HL-60/S4 treated with phorbol 12-myristate 13-acetate at 8.2 ng/mL for 4 days and 3 days (cell line): ENCODE results near the gene SUGCT.
"Not testable (repeated sequence)": the region's sequence is repeated elsewhere in the genome, so short reads cannot be mapped to it uniquely, and the experiment has no call there.

Experiments
- in situ Hi-C: fragments of 300-500 bp; cut with MboI; formaldehyde crosslinking; loops from 2 replicates; pipeline ENCODE4 v1.15.0; 2022; ENCODE audit warnings: low sequenced_read_pairs

SUGCT gene

DNA sequence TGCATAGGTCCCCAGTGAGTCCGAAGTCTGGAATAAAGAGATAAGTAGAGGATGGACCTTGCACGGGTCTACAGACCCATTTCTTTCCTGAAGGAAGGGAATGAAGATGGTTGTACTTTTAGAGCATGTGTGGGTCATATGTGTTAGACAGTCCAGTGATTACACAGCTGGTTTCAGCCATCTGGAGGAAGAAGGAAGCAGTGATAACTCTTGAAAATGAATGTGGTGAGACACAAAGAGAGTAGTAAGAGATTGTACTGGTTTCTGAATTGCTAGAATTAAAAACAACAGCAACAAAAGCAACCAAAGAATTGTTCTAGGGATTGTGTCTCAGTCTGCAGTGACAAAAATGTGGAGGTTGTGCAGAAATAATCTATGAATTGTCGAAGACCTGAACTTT lies 258.9 kb downstream of the SUGCT start:
- in situ Hi-C loops: no loop called here

DNA sequence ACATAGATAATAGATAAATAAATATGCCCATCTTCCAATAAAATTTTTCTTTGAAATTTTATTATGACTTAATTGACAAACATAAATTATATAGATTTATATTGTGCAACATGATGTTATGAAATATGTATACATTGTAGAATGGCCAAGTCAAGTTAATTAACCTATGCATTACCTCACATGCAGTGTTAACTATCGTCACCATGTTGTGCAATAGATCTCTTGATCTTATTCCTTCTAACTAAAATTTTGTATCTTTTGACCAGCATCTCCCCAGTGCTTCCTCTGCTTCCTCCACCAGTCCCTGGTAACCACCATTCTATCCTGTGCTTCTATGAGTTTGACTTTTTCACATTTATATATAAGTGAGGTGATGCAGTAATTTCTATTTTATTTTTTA lies 259.6 kb downstream of the SUGCT start:
- in situ Hi-C loops: no loop called here

DNA sequence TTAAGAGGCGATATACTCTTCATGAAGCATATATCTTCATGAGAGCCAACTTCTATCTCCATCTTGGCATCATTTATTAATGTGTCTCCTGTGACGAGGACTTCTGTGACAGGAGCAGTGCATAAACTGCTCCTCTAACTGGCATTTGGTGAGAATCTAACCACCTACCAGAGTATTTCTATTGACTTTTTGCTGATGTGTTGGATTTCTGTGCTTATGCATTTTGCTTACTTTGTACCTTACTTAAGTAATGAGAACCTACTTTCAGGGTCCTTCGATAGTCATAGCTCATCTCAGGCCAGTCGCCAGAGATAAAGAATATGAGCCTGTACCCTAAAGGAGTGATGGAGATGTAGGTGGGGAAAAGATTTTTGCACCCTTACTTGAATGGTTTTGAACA lies 265.7 kb downstream of the SUGCT start:
- in situ Hi-C loops: no loop called here

DNA sequence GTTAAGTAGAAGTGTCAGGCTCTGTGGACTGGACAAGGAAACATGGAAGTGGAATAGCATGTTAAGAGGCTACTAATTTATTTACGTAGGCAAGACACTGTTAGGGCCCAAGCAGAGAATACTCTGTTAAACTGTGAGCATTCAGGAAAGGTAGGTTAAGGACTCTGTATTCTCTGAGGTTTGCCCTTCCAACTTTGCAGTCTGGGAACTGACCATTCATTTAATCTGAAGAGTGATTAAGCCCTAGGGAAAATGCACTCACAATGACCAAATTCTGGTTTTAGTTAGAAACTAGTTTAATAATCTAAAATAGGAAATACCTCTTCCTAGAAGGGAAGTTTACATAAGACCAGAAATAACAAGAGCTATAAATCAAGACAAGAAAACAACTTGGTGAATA lies 266.6 kb downstream of the SUGCT start:
- in situ Hi-C loops: no loop called here

DNA sequence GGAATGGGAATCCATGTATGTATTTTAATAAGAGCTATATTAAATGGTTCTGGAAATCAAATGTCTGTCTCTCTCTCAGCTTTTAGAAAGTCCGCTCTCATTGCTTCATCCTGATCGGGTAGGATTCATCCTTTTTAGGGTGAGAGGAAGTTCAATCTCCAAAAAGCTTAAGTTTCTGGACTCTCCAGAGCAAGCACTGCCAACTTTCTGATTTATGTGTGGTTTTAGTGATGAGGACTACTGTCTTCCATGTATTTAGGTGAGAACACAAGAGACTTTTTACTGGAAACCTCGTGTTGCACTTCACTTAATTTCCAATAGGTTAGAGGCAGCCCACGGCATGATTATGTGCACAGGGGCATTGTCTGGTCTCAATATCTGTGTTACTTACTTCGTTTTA lies 267.9 kb downstream of the SUGCT start:
- in situ Hi-C loops: no loop called here

DNA sequence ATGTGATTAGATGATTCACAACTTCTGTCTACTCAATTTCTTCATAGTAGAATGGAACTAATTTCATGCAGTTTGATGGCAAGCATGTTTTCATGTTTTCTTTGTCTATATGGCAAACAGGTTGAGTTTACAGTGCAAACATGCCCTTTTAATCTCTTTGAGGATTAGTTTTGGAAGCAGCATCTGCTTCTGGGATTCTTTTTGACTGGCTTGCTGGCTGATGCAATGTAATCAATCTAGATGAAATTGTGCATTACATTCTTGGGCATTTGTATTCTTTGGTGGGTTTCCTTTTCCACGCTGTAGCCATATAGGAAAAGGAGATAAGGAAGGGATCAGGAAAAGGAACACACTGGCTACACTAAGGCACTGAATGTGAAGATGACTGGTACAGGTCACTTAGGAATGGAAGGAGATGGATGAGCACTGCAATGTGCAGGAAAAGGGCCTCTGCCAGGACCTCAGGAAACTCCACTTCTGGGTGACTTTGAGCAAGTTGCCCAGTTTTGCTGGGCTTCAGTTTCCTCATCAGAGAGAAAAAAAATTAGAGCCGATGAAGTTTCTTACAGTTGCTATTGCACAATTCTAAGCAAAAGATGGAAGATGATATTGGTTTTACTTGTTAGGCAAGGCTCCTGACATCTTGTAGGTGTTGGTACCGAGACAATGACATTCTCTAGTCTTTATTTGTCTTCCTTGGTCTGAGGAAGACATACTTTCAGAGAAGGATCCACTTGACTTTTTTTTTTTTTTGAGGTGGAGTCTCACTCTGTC lies 269.1 kb downstream of the SUGCT start:
- in situ Hi-C loops: no loop called here

DNA sequence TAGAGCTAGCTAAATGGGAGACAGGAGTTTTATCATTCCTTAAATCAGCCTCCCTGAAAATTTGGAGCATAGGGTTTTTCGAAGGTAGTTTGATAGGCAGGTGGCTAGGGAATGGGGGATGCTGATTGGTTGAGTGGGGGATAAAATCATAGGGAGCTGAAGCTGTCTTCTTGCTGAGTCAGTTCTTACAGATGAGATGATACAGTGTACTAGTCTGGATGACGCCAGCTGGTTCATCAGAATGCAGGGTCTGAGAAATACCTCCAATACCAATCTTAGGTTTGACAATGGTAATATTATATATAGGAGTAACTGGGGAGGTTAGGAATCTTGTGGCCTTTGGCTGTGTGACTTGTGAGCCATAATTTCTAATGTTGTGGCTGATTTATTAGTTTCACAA lies 271.2 kb downstream of the SUGCT start:
- in situ Hi-C loops: no loop called here

DNA sequence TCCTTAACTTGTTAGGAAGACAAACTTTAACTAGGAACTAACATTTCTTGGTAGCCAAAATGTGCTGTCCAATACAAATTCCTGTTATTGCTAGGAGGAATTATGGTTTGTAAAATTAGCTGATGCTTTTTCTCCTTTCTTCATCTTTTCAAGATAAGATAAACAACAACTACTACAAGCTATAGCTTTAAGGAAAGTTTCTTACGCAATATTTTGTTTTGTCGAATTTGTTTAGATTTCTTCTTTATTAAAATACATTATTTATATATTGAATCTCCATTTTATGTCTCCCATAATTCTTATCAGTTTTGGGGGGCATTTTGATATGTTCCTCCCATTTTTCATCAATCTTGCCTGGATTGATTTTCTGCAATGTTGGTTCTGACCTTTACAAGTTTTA lies 277.5 kb downstream of the SUGCT start:
- in situ Hi-C loops: no loop called here

DNA sequence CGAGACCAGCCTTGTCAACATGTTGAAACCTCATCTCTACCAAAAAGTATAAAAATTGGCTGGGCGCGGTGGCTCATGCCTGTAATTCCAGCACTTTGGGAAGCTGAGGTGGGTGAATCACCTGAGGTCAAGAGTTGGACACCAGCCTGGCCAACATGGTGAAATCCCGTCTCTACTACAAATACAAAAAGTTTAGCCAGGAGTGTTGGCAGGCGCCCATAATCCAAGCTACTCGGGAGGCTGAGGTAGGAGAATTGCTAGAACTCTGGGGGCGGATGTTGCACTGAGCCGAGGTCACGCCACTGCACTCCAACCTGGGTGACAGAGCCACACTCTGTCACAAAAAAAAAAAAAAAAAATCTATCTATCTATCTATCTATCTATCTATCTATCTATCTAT lies 279.9 kb downstream of the SUGCT start:
- in situ Hi-C loops: not testable (repeated sequence)

DNA sequence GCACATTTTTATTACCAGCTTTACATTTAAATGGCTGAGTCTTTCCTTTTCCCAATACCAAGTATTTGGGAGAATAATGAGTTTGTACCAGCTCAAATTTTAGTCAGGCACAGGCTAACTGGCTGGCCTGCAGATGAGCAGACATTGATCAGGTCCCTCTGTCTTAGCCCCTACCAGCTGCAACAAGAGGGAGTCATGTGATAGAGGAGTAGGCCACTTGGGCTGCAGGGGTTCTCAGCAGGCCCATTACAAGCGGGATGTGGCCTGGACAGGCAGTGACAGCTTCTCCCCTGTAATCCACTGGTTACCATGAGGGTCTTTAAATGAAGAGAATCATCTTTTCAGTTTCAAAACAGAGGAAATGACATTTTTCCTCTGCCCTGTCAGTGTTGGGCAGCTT lies 283.6 kb downstream of the SUGCT start:
- in situ Hi-C loops: no loop called here

DNA sequence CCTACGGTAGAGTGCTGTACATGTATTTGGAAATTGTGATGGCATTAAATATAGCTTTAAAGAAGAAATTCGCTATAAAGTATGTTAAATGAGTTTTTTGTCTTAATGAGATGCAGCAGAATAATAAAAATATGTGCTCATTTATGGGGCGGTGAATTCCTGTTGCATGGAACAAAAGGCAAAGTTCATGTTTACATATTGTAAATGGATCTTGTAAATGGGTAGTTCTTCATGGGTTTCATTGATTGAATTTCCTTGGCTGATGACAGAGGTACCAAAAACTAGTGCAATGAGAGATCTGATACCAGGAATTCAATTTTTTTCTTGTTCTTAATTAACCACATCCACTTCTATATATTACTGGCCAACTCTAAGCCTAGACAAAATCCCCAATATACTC lies 284.2 kb downstream of the SUGCT start:
- in situ Hi-C loops: no loop called here

DNA sequence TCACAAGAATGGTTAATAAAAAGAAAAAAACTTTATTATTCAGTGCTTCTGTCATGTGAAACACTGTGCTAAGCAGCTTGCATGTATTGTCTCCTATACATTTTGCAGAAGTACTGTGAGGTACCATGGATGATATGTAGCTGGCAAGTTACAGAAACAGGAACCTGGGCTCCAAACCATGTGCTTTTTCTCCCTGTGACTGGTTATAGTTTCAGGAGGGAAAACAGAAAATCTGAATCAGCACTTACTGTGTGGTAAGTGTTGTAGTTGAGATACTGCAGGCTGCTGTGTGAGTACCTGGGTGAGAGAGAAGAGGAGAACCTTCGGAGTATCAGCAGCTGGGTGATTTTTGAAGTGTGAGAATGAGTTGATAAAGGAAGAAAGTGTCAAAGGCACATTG lies 285.0 kb downstream of the SUGCT start:
- in situ Hi-C loops: no loop called here

DNA sequence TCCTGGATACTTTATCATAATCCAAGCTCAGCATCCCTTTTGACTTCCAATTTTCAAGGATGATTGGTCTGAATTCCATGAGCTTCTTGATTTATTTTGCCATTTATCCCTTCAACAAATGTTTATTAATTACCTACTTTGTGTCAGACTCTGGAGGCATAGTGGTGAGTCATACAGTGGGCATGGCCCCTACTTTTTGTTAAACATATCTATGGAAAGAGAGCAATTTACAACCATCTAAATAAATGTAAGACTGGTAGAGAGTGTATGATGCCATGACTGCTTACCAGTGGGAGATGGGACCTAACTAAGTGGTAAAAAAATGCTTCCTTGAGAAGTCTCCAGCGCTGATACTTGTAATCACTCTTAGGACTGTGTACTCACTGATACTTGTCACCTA lies 286.6 kb downstream of the SUGCT start:
- in situ Hi-C loops: no loop called here

DNA sequence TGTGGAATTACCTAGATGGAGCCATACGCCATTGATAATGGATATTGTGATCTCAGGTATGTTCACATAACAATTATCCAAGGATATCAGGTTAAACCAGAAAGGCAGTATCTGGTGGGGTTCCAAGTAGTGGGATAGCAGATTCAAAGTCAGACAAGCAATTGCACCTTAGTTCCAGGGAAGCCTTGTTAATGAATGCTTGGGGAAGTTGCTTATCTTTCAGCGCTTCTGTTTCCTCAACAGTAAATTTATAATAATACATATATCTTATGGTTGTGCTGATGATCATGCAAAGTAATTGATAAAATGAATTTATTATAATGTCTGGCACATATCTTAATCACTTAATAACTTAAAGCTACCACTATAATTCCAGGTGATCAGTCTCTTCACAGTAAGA lies 290.9 kb downstream of the SUGCT start:
- in situ Hi-C loops: no loop called here

DNA sequence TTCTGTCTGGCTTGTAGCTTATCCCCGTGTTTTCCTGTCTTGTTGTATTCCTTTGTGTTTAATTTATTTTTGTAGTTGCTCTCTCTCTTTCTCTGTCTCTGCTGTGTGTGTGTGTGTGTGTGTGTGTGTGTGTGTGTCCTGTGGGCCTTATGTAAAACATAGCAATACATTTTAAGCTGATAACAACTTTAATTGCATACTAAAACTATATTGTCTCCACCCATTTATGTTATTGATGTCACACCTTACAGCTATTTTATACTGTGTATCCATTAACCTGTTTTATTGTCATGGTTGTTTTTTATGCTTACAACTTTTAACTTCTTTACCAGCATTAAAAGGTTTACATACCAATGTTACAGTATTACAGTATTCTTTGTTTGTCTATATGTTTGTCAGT lies 293.6 kb downstream of the SUGCT start:
- in situ Hi-C loops: no loop called here

DNA sequence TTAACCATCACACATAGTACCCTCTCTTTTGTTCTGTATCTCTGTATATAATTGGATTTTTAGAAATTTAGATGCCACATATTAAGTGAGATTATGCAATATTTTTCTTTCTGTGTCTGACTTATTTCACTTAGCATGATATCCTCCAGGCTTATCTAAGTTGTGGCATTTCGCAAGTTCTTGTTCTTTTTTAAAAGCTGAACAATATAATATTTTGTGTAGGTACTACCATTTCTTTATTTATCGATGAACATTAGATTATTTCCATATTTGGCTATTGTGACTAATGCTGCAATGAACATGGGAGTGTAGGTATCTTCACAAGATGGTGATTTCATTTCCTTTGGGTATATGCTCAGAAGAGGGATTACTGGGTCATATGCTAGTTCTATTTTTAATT lies 295.0 kb downstream of the SUGCT start:
- in situ Hi-C loops: no loop called here

DNA sequence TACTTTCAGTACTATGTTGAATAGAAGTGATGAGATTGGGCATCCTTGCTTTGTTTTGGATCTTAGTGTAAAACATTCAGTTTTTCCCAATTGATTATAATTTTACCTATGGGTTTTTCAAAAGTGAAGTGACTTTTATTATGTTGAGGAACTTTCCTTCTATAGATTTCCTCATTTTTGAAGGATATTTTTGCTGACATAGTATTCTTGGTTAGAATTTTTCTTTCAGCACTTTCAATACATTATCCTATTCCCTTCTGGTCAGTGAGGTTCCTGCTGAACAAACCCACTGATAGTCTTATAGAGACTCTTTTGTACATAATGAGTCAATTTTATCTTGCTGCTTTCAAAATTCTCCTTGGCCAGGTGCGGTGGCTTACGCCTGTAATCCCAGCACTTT lies 297.2 kb downstream of the SUGCT start:
- in situ Hi-C loops: no loop called here

DNA sequence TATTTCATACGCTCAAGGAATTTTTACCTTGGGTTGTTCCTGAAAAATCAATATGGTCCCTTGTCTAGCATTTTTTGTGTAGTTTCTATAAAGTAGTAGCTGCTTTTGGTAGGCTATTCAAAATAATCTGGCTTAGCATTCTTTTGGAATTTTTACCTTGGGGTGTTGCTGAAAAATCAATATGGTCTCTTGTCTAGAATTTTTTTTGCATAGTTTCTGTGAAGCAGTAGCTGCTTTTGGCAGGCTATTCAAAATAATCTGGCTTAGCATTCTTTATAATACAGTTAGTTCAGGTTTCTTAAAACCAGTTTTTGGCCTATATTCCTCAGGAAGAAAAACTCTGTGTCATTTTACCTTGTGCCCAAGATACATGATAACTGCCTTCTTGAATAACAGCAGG lies 301.9 kb downstream of the SUGCT start:
- in situ Hi-C loops: no loop called here

DNA sequence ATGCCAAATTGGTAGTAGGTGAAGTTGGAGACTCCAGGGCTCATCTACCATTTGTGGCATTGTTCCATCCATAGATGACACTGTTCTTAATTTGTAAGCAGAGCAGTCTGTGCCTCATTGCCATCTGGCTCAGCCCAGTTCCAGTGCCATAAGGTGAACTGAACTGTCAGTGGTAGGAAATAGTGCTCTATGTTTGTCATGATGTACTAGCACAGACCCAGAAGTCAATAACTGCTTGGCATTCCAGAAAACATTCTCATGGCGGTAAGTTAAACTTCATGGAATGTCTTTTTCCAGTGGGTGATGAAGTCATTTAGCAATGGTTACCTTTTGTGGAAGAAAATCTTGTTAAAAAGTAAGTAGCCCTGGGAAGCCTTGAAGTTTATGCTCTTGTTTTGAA lies 302.7 kb downstream of the SUGCT start:
- in situ Hi-C loops: no loop called here

DNA sequence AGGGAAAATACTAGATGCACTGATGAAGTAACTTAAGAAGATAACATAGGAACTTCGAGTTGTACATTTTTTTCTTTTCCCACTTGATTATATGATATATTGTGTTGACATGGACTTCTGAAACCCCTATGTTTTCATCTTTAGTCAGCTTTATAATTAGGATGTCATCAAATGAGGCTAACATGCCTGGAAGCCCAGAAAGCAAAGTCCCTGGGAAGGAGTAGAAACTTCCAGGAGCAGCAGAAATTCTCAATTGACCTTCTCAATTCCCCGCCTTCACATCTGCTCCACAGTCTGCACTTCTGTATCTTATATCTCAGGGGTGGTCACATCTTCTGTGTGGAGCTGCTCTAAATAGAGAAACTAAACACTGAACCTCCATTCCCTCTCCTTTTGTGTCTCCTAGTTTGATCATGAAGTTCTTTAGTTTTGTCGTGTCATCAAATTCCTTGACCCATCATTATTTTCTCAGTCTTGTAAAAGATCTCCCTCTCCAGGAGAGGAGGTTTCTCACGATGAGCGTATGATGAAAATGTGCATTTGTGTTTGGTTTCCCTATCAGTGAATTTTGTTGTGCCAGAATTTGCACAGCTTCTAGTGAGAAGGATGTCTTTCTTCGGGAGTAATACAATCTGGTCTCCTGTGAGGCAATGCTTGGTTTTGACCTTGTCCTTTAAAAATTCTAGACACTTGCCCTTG lies 303.3 kb downstream of the SUGCT start:
- in situ Hi-C loops: no loop called here

DNA sequence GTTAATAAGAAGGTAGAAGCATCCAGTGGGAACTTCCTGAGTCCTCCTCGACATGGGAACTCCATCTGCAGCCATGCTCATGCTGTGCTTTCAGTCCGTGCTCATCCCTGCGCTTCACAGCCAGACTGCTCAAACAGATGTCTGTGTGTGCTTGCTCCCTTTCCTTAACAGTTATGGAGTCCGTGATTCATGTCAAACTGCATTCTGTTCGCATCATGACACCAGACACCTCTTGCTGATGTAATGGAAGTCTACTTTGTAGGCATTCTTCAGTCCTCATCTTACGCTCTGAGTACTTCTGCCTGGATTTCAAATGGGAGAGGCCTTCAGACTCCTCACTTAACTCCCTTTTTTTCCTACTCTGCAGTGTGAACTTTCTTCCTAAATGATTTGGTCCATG lies 304.9 kb downstream of the SUGCT start:
- in situ Hi-C loops: no loop called here

DNA sequence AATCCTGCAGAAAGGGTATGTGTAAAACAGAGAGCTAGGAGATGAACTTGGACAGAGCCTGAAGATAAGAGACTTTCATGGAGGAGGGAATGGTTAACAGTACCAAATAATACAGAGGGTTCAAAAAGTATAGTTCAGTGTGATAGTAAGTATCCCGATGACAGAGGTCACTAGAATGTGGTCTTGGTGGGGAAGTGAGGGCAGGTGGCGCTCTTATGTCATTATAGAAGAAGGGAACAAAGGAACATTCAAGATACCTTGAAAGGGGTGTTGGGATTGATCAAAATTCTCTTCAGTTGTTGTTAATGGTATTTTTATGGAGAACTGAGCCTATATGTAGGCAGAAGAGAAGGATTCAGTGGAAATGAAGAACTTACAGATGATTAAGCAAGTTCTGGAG lies 312.5 kb downstream of the SUGCT start:
- in situ Hi-C loops: no loop called here

DNA sequence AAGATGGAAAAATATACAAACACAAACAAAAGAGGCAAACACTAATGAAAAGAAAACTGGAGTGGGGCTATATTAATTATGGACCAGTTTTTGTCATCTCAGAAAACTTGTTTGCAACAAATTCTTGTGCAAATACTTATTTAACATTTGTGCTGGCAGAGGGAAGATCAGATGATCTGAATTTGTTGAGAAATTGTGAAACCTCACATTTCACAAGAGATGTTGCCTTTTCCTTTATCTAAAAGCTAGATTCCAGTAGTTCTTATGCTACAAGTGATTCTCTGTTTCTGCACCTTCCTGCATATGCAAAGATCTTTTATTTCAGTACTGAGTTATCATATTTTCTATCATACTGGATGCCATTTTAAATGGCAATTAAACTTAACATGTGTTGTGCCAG lies 320.7 kb downstream of the SUGCT start:
- in situ Hi-C loops: no loop called here
